Psoas muscle (tissue), 8 donors: ENCODE results near the gene KCNG4. TPM values are rescaled to one million over a fixed set of nuclear protein-coding genes. Genes with fewer than 3 reads are reported as not detected.

Experiments used
- ATAC-seq, 4 donors: fragments of 200-7000 bp; cut with Tn5 transposase; one replicate each; pipeline ENCODE4 v1.9.1; 2020; ENCODE audit warnings: moderate library complexity in 3 of 4, mild to moderate bottlenecking in 2 of 4
- DNase-seq, 2 donors: peaks; one replicate each; pipeline ENCODE4 v3.0.0-alpha.2; 2020
- H3K27ac ChIP-seq: fragments of 200-600 bp; one replicate; pipeline ENCODE4 v1.8.0; 2022
- H3K27me3 ChIP-seq, 3 donors: fragments of 200-600 bp in 1 of 3; one replicate each; pipeline versions ENCODE4 v1.6.1 to v1.8.0; 2013 to 2022; ENCODE audit warnings: low read length in 2 of 3, mild to moderate bottlenecking in 2 of 3, moderate library complexity in 1 of 3; ENCODE audit not compliant: insufficient read depth in 3 of 3
- H3K36me3 ChIP-seq, 2 donors: fragments of 200-600 bp in 1 of 2; one replicate each; pipeline versions ENCODE4 v1.6.1 to v1.8.0; 2013 to 2022; ENCODE audit warnings: low read depth in 1 of 2, mild to moderate bottlenecking in 1 of 2, moderate library complexity in 1 of 2; ENCODE audit not compliant: insufficient read depth in 1 of 2
- H3K4me1 ChIP-seq: fragments of 200-600 bp; one replicate; pipeline ENCODE4 v1.8.0; 2022
- H3K4me3 ChIP-seq: fragments of 200-600 bp; one replicate; pipeline ENCODE4 v1.8.0; 2022; ENCODE audit warnings: mild to moderate bottlenecking
- H3K9me3 ChIP-seq: fragments of 200-600 bp; one replicate; pipeline ENCODE4 v1.8.0; 2022
- CTCF ChIP-seq: fragments of 200-600 bp; IDR thresholded peaks from one replicate; pipeline ENCODE4 v1.8.0; 2022; ENCODE audit warnings: antibody characterized with exemption
- WGBS, 3 donors: extraction: QIAGEN DNeasy Blood & Tissue Kit; methylation state at CpG; one replicate each; pipeline versions ENCODE4 v1.1.6 to v1.1.7; 2013; 5-methylcytosine and 5-hydroxymethylcytosine counted together
- intact Hi-C, 2 donors: fragments of 100-400 bp; cut with DNase I; formaldehyde crosslinking; loops; one replicate each; pipeline versions ENCODE4 v1.11.0 to v1.14.2; 2022
- long read RNA-seq, 2 donors: library from polyadenylated mRNA; unstranded; transcript quantifications; one replicate each; pipeline ENCODE4 v2.0.0, GENCODE V29; 2021
- polyA plus RNA-seq, 3 donors: library from polyadenylated mRNA; stranded (reverse); fragments of 200-250 nt; gene quantifications; one replicate each; pipeline ENCODE4 v1.2.3, GENCODE V29; 2013
- total RNA-seq, 4 donors: library from RNA; stranded (reverse); fragmentation: NEBNext Ultra II Directional in 2 of 4; extraction: Animal tissue kit (Norgen Biotek cat#: 25700) in 2 of 4; gene quantifications; one replicate each; pipeline versions ENCODE4 v1.2.1 to v1.2.4, GENCODE V29; 2021 to 2023
- donor health status: healthy with polysubstance abuse.
- donor health status: DM: no; HTN: no; CAD: no; lungs with moderate emphysema.
- donor health status: Bipolar disorder and iron deficiency.
- donor health status: healthy.
- donor health status: DM: yes; HTN: yes; CAD: no.
- donor health status: DM: no; HTN: no; CAD: no.
- donor health status: DM: no; HTN: no; CAD: no.
- donor health status: DM: yes; HTN: yes; CAD: no.

Gene KCNG4, protein sequence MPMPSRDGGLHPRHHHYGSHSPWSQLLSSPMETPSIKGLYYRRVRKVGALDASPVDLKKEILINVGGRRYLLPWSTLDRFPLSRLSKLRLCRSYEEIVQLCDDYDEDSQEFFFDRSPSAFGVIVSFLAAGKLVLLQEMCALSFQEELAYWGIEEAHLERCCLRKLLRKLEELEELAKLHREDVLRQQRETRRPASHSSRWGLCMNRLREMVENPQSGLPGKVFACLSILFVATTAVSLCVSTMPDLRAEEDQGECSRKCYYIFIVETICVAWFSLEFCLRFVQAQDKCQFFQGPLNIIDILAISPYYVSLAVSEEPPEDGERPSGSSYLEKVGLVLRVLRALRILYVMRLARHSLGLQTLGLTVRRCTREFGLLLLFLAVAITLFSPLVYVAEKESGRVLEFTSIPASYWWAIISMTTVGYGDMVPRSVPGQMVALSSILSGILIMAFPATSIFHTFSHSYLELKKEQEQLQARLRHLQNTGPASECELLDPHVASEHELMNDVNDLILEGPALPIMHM
- under 1 TPM in 1 of 4 donors, not detected in 3; 0.10 TPM for total RNA-seq
- under 1 TPM in 1 of 3 donors, not detected in 2; 0.04 TPM for polyA plus RNA-seq
- long read RNA-seq, donor 1 = 0 reads
- long read RNA-seq, donor 2 = 0 reads

DNA sequence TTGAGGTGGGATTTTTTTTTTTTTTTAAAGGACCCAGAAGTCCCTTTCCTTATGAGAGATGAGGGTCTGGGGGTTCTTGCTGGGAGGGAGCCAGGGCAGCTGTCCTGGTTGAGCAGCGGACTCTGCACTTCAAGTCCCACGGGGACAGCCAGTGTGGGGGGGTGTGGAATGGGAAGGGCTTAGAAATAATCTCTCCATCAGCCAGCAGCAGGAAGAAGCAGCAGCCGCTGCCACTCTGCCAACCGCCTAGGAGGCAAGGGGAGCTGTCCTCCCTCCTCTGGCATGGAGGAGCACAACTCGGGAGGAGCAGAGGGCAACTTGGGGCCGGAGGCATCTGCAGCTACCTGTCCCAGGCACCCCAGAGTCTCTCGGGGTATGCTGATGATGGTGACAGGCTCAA is at the start of gene KCNG4:
TSS of gene KCNG4 (minus strand) at position 104 of the 400 bp plus-strand sequence. CDS start 2,527 bp downstream, outside the sequence.
- Histone ChIP-seq H3K27me3 (peaks cover 0 to 19% (median 11%) of the 10 kb centered on the region in 3 donors), H3K4me1 (no peaks in the 10 kb centered on the region), H3K9me3 (no peaks in the 10 kb centered on the region), H3K4me3 (no peak within 1 kb of the TSS), H3K27ac (no peak within 1 kb of the TSS), H3K36me3 (no peaks in the 10 kb centered on the region)
- ATAC-seq (no peak), DNase-seq (no peak)
- intact Hi-C loops = no loop called here
- WGBS, 3 donors = 7 to 18% (median 9%) methylated on average over 6 to 7 of the region's 7 CpGs
- TF ChIP-seq CTCF = no peak

DNA sequence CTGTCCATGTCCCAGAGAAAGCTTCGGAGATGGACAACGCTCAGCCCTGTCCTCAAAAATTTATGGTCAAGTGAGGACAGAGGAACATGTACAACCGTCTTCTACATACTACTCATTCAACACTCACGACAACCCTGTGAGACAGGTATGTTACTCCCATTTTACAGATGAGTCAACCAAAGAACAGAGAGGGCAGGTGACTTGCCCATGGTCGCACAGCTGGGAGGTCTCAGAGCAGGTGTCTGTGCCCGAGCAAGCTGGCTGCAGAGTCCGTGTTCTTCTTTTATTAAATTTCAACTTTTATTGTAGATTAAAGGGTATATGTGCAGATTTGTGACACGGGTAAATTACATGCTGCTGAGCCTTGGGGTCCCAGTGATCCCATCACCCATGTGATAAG is 49.1 kb upstream of the KCNG4 start:
- Histone ChIP-seq H3K9me3 (no peaks in the 10 kb centered on the region), H3K36me3 (no peaks in the 10 kb centered on the region), H3K27ac (no peak overlapping the region), H3K27me3 (peaks cover 0 to 33% (median 5%) of the 10 kb centered on the region in 3 donors), H3K4me3 (no peak overlapping the region), H3K4me1 (no peaks in the 10 kb centered on the region)
- no peak for TF ChIP-seq CTCF
- no peak for ATAC-seq
- DNase-seq = no peak
- intact Hi-C loops = no loop called here
- 70 to 77% (median 77%) methylated on average over 8 of the region's 8 CpGs for WGBS, 3 donors

DNA sequence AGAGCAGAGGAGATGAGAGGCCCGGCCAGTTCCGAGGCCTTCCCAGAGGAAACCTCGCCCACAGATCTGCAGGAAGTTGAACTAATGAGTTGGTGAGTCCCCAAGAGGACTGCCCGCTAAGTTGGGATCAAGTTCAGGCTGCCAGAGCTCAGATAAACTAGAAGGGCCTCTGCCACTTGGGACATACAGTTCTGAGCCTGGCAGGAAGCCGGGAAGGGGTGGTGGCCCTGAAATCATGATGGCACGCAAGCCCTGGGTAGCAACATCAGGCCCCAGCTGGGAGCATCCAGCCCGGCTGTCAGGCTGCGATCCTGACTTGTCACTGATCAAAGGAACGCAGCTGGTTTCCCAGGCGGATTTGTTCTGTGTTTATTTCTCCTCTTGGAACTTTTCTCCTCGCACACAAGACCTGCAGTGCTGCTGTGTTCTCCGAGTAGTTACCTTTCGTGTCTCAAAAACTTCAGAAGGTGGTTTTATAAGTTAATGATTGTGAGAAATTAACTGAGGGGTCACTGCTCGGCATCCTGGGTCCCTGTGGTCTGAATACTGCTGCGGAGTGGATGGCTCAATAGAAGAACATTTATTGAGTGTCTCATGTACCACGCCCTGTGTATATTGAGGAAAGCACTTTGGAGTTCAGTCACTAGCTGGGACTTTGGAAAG is 46.9 kb upstream of the KCNG4 start:
- TF ChIP-seq CTCF = no peak
- WGBS, 3 donors = 22 to 31% (median 25%) methylated on average over 16 of the region's 16 CpGs
- intact Hi-C loops = no loop called here

DNA sequence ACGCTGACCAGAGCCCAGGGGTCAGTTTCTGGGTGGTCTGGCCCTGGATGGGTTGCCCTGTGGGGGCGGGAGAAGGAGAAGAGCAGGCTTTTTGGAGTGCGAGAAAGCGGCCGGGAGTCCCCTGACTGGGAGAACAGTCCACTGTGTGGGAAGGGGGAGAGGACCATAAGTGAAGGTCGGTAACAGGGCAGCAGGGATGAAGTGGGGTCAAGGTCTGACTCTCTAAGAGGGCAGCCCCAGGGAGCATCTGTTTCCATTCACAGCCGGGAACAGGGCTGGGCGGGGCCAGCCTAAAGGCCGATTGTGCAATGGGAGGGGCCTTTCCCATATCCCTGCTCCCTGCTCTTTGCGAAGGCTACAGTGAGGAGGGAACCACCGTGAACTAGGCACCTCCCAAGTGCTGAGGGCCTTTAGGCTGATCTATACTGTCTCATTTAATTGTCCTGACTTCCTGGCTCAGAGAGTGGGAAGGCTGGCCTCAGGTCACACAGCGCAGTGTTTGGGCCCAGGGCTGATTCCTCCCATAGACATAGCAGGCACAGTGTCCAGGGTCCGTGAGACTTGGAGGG is 44.4 kb upstream of the KCNG4 start:
- no peaks in the 10 kb centered on the region for H3K9me3 ChIP-seq
- peak overlapping the region; percentile 21 for H3K27ac ChIP-seq
- intact Hi-C loops = no loop called here
- 36 to 45% (median 40%) methylated on average over 11 to 13 of the region's 13 CpGs for WGBS, 3 donors
- H3K27me3 ChIP-seq = peaks cover 0 to 17% (median 3%) of the 10 kb centered on the region in 3 donors
- ATAC-seq (peak in 3 of 4 donors; percentile 38 to 70 (median 58)), DNase-seq (peak; percentile 54 to 76)
- no peak overlapping the region for H3K4me3 ChIP-seq
- TF ChIP-seq CTCF = no peak
- no peaks in the 10 kb centered on the region for H3K4me1 ChIP-seq
- H3K36me3 ChIP-seq = no peaks in the 10 kb centered on the region

More for the DNA sequence above, 46.9 kb upstream of the KCNG4 start:
- ATAC-seq (peak in 3 of 4 donors; percentile 21 to 54 (median 23)), DNase-seq (peak; percentile 42 to 70)
- H3K9me3 ChIP-seq = no peaks in the 10 kb centered on the region
- H3K27ac ChIP-seq = peak overlapping the region; percentile 30
- no peaks in the 10 kb centered on the region for H3K36me3 ChIP-seq
- H3K4me1 ChIP-seq = no peaks in the 10 kb centered on the region
- peaks cover 0 to 21% (median 1%) of the 10 kb centered on the region in 3 donors for H3K27me3 ChIP-seq
- no peak overlapping the region for H3K4me3 ChIP-seq
